Measurements from ENCODE around the gene PDGFRA. TPM values are rescaled to one million over a fixed set of nuclear protein-coding genes. Genes with fewer than 3 reads are reported as not detected.

Gene PDGFRA
- total and polyA plus RNA-seq, 4 donors: 6.5 to 37.0 (median 7.6) TPM

Other genes starting within 250 kb of the PDGFRA start
- gene CHIC2, start 164.7 kb upstream of the PDGFRA start, total RNA-seq: 10 to 100 TPM; 21.7 to 26.2 TPM
- gene CHIC2, start 164.7 kb upstream of the PDGFRA start, polyA plus RNA-seq: 10 to 100 TPM in 1 of 2 donors, 1 to 10 TPM in 1; 9.3 to 15.1 TPM
- gene GSX2, start 129.1 kb upstream of the PDGFRA start, total RNA-seq: not detected
- gene GSX2, start 129.1 kb upstream of the PDGFRA start, polyA plus RNA-seq: not detected

Measured in liver (tissue), 4 donors.